GM18499 (cell line): ENCODE data around the gene WDR53.
"Not testable (repeated sequence)": the region's sequence is repeated elsewhere in the genome, so short reads cannot be mapped to it uniquely, and the experiment has no call there.

Experiments
- ATAC-seq: cut with Tn5 transposase; IDR thresholded peaks from one replicate; pipeline ENCODE4 v1.9.1; 2021; ENCODE audit warnings: moderate number of reproducible peaks; ENCODE audit not compliant: insufficient read depth, unreplicated experiment

The WDR53 gene

DNA sequence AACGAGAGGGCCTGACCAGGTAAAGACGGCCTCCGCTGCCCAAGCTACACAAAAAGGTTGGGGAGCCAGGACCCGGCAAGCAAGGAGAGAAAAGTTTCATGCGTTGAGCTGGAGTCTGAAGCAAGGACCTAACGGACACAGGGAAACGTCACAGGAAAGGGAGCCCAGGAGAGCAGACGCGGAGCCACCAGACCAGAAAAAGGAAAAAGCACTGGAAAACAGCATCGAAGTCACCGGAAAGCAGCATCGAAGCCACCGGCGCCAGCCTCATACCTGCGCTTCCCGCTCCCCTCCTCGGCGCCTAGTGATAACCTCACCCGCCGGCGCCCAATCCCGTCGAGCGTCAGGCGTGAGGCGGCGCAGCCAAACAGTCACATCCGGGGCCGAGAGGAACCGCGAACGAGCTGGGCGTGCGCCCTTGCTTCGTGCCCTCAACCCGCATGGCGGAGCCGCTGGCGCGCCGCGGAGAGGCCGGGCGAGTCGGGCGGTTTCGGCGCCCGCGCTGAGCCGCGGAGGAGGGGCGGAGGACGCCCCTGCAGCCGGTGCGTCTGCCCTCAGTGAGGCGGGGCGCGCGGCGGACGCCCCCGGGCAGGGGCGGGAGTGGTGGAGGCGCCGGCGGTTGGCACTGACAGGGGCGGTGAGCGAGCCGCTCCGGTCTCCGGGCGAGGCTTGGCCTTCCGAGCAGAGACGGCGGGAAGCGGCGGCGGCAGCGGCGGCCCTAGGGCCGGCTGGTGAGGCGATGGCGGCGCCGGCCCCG lies at the start of gene WDR53, which contains the start of gene FBXO45:
Gene WDR53 (minus strand): TSS at position 309 of the 757 bp plus-strand sequence. CDS start 7,079 bp downstream, outside the sequence.
Gene FBXO45 (plus strand): TSS at position 415 of the 757 bp plus-strand sequence. CDS start 325 bp downstream, at position 740.
- ATAC-seq: peak; percentile 87

DNA sequence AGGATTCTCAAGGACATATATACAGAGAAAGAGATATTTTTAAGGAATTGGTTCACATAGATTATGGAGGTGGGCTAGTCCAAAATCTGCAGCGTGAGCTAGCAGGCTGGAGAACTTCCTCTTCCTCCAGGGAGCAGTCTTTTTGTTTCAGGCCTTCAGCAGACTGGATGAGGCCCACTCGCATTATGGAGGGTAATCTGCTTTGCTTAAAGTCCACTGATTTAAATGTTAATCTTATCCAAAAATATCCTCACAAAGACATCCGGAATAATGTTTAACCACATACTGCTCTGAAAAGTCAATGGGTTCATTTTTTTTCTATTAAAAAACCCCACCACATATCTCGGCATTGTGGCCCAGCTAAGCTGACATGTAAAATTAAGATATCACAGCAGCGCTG lies 48.9 kb upstream of the WDR53 start:
- ATAC-seq: no peak

DNA sequence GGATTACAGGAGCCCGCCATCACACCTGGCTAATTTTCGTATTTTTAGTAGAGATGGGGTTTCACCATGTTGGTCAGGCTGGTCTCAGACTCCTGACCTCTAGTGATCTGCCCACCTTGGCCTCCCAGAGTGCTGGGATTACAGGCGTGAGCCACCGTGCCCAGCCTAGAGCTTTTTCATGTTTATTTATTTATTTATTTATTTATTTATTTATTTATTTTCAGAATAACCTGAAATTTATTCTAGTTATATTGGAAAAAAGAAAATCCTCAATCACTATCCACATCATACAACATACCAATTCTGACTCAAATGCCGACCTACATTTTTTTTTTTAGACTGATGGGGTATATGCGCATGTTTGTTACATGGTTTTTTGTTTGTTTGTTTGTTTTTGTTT lies 46.9 kb upstream of the WDR53 start:
- ATAC-seq: not testable (repeated sequence)

DNA sequence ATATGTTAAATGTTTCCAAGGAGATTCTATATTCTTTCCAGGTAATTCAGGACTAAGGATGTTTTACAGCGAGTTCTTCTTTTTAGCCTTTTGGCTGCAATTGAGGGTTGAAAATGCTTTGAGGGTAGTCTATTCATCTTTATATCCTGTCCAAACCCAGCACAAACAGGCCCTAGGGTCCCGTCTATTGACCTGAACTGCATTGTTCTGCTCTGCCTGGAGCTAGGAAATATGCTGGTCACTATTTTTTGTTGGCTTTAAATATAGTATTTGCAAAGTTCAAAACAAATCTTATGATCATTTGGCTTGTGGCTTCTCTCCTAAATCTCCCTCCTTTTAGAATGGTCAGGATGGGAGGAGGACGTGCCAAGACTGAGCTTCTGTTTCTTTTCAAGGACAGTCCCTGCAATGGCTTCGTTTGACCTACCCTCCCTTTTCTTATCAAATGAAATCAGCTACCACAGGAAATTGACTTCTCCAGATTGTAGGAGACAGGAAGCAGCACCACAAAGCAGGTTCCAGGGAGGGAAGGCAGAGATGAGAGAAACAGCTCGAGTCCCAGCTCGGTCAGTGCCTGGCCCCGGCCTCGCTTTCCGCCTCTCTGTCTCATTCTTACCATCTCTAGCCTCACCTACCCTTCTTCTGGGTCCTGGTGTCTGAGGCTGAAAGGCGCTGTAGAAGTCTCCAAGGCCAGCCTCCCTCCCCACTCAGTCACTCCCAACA lies 43.6 kb upstream of the WDR53 start:
- no peak for ATAC-seq

DNA sequence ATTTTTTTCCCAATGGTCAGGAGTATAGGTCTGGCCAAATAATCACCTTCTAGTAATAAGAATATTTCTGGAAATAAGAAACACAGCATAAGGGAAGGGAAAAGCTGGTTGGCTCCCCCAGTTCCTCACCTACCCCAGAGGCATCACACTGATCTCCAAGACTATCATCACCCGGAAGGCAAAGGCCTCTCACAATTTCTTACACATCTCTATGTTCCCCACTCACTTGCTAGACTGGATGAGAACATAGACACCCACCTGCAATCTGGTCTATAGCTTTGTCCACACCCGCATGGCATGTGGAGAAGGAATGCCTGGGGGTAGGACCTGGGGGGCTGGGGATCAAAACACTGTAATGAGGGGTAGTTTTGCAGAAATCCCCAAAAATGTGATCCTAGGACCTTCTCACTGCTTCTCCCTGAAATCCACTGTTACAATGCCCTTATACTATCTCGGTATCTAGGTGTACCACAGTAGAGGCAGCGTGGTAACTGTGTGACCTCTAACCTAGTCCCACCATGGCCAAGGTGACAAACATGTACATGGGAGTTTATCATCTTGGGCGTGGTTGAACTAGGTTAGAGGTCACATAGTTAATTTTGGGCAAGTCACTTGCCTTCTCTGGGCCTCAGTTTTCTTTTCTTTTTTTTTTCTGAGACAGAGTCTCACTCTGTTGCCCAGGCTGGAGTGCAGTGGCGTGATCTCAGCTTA lies 41.6 kb upstream of the WDR53 start:
- no peak for ATAC-seq

DNA sequence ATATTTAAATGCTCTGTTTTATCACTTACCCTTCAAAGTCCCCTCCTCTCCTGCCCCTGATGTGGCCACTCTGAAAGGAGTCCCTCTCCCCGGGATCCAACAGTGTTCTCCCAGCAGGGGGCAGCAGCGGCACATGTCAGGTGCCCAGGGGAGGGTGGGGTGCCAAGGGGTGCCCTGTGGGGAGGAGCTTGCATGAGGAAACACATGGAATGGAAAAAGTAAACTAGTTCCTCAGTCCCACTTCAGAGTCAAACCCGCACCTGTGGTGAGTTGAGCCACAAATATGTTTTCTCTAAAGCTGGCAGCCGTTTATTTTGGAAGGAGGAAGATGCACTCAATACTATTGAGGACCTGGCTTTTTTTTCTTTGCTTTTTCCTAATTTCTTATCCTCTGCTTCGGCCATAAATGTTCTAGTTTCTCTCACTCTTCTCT lies 41.0 kb upstream of the WDR53 start:
- ATAC-seq: no peak

DNA sequence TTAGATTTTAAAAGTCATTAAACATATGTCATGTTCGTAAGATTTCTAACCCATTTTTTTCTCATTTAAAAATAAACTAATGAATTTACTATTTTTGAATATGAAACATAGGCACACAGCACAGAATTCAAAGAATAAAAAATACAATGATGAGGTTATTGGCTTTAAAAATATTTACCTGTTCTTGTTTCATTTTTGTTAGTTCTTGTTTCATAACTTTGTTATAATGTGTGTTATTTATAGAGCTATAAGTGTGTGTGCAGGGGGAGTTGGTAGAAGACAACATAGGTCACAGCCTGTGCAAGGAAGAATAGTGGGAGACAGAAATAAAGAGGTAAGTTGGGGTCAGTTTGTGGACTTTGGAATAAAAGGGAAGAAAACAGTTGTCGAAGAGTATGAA lies 40.3 kb upstream of the WDR53 start:
- no peak for ATAC-seq

DNA sequence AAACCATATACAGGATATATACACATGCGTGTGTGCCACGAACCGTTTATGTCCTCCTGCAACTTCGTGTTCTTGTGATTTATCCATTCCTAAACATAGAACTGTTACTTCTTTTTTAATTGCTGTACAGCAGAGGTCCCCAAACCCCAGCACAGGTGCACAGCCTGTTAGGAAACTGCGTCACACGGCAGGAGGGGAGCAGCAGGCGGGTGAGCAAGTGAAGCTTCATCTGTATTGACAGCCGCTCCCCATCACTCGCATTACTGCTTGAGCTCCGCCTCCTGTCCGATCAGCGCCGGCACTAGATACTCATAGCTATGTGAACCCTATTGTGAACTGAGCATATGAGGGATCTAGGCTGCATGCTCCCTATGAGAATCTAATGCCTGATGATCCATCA lies 36.2 kb upstream of the WDR53 start:
- ATAC-seq: no peak

DNA sequence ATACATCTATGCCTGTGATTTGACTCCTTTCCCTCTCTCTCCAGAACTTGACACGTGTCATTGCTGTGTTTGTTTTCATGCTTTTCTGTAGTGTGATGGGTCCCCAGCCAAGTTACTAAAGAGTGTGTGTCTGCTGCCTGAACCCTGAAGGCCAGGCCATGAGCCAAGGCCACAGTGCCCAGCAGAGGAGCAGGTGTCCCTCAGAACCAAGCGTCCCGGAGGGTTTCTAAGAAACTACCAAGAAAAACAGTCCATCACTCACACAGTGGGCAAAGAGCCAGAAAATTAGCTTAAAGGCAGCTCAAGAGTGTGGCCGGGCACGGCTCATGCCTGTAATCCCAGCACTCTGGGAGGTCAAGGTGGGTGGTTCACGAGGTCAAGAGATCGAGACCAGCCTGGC lies 35.3 kb upstream of the WDR53 start:
- no peak for ATAC-seq

DNA sequence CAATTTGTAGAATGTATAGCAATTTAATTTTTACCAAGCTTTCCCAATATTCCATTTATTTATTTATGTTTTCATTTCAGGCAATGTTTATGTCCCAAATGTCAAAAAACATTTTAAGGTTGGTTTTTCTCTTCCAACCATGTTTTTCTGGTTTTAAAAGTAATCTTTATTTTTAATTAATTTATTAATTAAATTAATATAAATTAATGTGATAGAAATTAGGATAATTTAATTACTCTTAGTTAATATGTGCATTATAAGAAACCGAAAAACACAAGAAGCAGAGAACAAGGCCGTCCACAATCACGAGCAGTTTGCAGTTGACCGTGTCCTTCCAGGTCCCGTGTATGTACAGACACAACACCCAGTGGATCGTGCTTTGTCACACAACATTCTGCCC lies 34.3 kb upstream of the WDR53 start:
- no peak for ATAC-seq

DNA sequence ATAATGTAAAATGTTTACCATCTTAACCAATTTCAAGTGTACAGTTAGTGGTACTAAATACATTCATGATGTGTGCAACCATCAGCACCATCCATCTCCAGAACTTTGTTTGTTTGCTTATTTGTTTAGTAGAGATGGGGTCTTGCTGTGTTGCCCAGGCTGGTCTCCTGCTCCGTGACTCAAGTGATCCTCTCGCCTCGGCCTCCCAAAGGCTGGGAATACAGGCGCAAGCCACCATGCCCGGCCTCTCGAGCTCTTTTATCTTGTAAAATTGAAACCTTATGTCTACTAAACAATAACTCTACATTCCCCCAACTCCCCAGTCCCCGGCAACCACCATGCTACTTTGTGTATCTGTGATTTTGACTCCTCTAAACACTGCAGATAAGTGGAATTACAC lies 32.0 kb upstream of the WDR53 start:
- no peak for ATAC-seq

DNA sequence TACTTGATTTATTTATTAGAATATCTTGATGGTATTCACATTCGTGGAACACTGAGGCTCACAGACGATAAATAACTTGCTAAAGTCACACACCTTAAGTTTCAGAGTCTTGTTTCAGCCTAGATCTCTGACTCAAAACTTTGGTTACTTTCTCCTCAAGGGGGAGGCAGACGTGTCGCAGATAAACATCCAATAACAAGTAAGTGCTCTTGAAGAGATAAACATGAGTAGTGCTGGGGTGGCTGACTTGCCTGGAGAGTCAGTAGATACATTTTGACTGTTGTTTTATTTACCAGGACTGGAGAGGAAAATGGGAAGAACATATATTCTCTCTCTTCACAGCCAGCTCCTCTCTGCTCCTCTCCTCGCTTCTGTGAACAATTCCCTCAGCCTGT lies 31.4 kb upstream of the WDR53 start:
- no peak for ATAC-seq

DNA sequence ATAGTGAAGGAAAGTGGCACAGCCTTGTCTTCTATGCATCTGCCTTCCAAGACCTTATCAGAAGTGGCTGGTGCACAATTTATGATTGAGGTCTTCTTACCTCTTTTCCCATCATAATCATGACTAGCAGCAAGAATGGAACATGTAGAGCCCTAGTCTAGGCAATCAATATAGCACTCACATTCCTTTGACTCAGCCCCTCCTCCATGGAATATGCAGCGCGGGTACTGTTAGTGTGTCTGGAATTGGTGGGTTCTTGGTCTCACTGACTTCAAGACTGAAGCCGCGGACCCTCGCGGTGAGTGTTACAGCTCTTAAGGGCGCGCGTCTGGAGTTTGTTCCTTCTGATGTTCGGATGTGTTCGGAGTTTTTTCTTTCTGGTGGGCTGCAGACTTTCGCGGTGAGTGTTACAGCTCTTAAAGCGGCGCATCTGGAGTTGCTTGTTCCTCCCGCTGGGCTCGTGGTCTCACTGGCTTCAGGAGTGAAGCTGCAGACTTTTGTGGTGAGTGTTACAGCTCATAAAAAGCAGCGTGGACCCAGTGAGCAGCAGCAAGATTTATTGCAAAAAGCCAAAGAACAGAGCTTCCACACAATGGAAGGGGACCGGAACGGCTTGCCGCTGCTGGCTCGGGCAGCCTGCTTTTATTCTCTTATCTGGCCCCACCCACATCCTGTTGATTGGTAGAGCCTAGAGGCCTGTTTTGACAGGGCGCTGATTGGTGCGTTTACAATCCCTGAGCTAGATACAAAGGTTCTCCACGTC lies 29.8 kb upstream of the WDR53 start:
- ATAC-seq: not testable (repeated sequence)

DNA sequence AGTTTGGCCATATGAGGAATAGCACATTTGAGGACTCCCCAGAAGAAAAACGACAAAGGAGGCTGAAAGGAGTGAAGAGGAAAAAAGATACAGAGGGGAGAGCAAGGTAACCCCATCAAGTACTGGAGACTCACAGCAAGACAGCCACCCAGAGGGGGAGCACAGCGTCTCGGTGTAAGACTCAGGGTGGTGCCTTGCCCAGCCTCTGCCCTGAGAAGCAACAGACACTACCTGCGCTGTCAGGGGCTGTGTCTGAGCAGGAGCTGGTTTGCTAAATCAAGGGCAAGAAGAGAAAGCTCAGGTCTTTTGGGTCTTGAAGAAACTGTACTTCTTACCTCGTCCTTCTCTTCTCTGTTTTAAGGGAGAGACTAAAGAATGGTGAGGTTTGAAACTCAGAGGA lies 28.0 kb upstream of the WDR53 start:
- no peak for ATAC-seq

DNA sequence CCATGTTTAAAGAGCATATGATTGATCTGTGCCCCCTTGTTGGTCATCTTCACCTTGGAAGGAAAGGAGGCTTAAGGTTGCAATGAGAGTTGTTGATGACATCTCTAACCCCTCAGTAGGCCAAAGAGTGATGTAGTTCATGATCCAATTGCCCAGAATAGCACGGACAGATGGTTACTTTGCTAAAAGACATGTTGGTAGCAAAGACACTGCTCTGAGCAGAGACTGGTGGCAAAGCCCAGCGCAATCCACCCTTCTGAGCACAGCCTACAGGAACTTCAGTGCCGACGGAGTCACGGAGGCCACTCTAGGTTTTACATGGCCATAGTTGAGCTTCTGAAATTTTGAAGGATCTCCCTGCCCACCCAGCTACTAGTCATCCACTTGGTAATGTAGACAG lies 21.9 kb upstream of the WDR53 start:
- ATAC-seq: no peak

DNA sequence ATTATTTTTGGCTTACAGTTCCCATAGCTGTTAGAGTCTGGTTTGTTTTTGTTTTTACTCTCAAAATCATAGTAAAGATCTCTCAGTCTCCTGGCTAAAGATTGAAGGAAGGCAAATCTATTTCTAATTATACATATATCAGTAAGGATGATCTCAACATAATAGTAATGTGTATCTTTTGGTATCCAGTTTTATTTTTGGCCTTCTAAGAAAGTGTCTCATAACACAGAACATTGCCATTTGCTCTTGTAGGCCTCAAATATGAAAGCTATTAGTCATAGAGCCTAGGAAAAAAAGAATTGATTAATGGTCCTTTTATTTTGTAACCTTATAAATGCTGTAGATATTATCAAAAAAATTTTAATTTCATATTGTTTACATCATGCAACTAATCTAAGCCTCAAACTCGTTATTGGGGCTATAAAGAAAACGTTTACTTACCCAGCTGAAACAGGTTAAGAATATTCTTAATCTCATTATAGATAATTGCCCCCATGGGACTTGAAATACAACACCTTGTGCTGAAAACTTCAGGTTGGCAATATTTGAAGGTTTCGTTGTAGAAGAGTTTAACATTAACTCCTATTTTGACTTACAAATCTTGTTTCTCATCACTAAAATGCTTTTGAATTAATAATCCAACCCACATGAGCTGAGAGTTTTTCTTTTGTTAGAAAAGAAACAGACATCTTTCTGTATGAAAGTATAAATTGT lies 16.8 kb upstream of the WDR53 start:
- ATAC-seq: no peak

DNA sequence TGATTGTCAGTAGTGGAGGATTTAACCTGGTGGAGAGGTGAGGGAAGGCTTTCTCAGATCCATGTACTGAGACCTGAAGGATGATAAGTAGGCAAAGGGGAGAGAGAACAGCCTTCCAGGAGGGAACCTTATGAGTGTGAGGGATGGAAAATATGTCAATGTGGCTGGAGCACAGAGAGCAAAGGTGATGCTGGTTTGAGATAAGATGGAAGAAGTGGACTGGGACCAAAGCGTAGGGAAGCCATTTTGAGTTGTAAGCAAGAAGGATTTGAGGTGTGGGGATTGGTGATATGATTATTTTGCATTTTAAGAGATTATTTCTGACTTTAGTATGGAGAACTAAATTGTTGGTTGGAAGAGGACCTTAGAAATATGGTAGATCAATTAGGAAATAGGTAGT lies 4.0 kb upstream of the WDR53 start:
- no peak for ATAC-seq

DNA sequence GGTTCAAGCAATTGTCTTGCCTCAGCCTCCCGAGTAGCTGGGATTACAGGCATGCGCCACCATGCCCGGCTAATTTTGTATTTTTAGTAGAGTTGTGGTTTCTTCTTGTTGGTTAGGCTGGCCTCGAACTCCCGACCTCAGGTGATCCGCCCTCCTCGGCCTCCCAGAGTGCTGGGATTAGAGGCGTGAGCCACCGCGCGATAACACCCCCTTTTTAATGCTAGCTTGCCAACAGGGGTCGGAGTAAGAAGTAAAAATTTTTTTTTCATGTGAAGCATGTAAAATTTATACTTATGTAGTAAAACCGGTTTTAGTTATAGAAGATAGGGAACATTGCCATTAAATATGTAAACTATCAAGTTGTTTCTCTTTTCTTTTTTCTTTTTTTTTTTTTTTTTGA lies 2.0 kb upstream of the WDR53 start:
- ATAC-seq: not testable (repeated sequence)

DNA sequence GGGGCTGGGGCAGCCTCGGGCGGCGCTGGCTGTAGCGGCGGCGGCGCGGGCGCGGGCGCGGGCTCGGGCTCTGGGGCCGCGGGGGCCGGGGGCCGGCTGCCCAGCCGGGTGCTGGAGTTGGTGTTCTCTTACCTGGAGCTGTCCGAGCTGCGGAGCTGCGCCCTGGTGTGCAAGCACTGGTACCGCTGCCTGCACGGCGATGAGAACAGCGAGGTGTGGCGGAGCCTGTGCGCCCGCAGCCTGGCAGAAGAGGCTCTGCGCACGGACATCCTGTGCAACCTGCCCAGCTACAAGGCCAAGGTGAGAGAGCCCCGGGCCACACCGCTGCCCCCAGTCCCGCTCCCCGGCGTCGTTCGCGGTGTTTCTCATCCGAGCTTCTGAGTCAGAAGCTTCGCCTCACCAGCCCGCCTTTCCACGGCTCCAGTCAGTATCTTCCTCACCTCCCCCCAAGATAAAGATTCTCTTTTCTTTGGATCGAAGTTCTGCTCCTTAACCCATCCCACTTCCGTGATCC lies 706 bp upstream of the WDR53 start:
- peak; percentile 25 for ATAC-seq
